WTC11 (cell line): Measurements from ENCODE around the gene DOCK1.

Experiments
- ATF1 ChIP-seq: sonication (generic); formaldehyde crosslinking; IDR thresholded peaks from 2 replicates; pipeline ENCODE4 v1.8.1; 2023; ENCODE audit warnings: mild to moderate bottlenecking, moderate library complexity, missing genetic modification reagents
- CBFB ChIP-seq: sonication (generic); formaldehyde crosslinking; IDR thresholded peaks from 2 replicates; pipeline ENCODE4 v1.8.1; 2022; ENCODE audit warnings: mild to moderate bottlenecking, low read depth, missing genetic modification reagents
- CREM ChIP-seq: sonication (generic); formaldehyde crosslinking; IDR thresholded peaks from 2 replicates; pipeline ENCODE4 v1.8.1; 2022; ENCODE audit warnings: mild to moderate bottlenecking, missing genetic modification reagents, moderate library complexity
- NR3C1 ChIP-seq: sonication (generic); formaldehyde crosslinking; conservative IDR thresholded peaks from 2 replicates; pipeline ENCODE4 v1.8.1; 2023; ENCODE audit warnings: low read depth, mild to moderate bottlenecking, missing genetic modification reagents
- TF ChIP-seq, protein P1 (sequence below): fragments of 200-600 bp; IDR thresholded peaks from 2 replicates; pipeline ENCODE4 v1.8.0; 2022; ENCODE audit warnings: antibody characterized with exemption
- TF ChIP-seq, protein P2 (sequence below): sonication (generic); formaldehyde crosslinking; IDR thresholded peaks from 2 replicates; pipeline ENCODE4 v1.8.0; 2023; ENCODE audit warnings: missing genetic modification reagents

DNA sequence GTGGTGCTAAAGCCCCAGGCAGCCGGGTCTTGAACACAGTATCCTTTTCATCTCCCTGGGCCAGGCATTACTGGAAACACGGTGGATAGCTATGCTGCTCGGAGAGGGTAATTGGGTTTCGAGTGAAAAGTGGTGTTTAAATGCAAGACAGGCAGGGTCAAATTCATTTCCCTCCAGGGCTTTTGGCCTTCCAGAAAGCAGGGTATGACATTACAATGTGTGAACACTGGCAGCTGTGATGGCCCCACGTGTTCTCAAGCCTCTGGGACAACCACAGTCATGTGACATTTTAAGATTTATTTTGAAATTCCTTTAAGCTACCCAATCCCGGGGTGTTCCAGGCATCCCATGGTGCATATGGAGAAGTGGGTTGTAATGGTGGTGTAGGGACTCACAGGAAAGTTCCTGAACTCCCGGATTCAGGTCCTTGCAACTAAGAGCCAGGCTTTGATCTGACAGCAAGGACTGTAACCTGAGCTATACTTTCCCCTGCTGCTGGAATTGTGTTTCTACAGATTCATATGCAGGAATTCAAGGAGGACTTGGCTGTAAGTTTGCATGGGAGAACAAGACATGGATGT lies 244.4 kb downstream of the DOCK1 start:
- TF ChIP-seq, protein P1, sequence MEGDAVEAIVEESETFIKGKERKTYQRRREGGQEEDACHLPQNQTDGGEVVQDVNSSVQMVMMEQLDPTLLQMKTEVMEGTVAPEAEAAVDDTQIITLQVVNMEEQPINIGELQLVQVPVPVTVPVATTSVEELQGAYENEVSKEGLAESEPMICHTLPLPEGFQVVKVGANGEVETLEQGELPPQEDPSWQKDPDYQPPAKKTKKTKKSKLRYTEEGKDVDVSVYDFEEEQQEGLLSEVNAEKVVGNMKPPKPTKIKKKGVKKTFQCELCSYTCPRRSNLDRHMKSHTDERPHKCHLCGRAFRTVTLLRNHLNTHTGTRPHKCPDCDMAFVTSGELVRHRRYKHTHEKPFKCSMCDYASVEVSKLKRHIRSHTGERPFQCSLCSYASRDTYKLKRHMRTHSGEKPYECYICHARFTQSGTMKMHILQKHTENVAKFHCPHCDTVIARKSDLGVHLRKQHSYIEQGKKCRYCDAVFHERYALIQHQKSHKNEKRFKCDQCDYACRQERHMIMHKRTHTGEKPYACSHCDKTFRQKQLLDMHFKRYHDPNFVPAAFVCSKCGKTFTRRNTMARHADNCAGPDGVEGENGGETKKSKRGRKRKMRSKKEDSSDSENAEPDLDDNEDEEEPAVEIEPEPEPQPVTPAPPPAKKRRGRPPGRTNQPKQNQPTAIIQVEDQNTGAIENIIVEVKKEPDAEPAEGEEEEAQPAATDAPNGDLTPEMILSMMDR: no peak
- TF ChIP-seq CBFB: no peak
- TF ChIP-seq, protein P2, sequence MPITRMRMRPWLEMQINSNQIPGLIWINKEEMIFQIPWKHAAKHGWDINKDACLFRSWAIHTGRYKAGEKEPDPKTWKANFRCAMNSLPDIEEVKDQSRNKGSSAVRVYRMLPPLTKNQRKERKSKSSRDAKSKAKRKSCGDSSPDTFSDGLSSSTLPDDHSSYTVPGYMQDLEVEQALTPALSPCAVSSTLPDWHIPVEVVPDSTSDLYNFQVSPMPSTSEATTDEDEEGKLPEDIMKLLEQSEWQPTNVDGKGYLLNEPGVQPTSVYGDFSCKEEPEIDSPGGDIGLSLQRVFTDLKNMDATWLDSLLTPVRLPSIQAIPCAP (CRISPR knock-in tag): no peak
- no peak for TF ChIP-seq ATF1
- no peak for TF ChIP-seq NR3C1 (CRISPR knock-in tag)
- TF ChIP-seq CREM: no peak
